ENCODE data around the gene ATCAY.
"Not testable (repeated sequence)": the region's sequence is repeated elsewhere in the genome, so short reads cannot be mapped to it uniquely, and the experiment has no call there.

Gene ATCAY

DNA sequence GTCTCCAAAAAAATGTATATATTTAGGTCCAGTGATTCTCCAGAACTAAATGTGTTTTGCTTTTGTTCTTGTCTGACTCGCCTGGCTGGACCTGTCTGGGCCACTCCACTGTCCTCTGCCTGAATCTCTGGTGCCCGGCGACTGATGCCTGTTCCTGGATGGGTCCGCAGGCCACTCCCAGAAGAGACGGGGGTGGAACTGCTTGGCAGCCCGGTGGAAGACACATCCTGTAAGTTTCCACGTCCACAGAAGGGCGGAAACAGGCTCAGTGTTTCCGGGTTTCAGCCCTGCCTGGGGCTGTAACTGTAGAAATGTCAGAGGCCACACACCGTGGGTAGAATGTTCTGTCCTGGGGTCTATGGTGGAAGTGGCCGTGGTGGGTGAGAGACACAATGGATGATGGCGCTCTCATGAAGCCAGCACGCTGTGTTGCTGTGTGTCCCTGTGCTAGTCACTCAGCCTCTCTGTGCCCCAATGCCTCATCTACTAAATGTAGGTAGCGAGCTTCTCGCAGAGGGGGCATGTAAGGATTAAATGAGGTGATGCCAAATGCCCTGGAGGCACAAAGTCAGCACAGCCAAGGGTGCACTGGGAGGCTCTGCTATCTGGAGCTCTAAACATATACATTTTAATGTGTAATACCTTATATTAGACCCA, 22.0 kb downstream of the ATCAY start:
- DNase-seq (no peak), ATAC-seq (no peak)

DNA sequence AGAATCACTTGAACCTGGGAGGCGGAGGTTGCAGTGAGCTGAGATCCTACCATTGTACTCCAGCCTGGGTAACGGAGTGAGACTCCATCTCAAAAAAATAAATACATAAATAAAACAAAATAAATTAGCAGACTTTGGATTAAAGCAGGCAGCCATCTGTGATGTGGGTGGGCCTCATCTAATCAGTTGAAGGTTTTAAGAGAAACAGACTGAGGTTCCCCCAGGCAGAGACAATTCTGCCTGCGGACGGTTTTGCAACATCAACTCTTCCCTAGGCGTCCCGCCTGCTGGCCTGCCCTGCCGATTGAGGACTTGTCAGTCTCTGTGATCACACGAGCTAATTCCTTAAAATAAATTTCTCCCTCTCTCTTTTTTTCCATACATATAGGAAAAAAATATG, 23.7 kb downstream of the ATCAY start:
- ATAC-seq = no peak
- no peak for DNase-seq

DNA sequence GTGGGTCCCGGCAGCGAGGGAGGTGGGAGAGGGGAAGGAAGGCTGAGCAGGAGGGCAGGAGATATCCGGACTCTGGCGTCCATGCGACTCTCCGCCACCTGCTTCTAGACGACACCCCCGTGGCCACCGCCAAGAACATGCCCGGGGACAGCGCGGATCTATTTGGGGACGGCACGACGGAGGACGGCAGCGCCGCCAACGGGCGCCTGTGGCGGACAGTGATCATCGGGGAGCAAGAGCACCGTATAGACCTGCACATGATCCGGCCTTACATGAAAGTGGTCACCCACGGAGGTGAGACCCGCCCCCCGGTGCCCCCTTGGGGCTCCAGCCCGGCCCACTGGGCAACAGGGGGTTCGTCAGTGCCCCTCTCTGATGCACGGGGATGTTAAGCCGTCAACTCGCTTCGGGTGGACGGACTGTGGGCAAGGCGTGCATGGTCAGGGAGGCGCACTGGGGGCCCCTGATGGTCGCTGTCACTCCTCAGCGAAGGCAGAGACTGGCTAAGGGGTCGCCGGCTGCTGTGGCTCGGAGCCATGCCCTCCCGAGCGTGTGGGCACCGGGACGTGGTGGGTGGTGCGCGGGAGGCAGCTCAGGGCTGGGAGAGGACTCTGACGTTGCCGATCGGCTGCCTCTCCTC, 27.3 kb downstream of the ATCAY start:
- DNase-seq (no peak), ATAC-seq (no peak)

DNA sequence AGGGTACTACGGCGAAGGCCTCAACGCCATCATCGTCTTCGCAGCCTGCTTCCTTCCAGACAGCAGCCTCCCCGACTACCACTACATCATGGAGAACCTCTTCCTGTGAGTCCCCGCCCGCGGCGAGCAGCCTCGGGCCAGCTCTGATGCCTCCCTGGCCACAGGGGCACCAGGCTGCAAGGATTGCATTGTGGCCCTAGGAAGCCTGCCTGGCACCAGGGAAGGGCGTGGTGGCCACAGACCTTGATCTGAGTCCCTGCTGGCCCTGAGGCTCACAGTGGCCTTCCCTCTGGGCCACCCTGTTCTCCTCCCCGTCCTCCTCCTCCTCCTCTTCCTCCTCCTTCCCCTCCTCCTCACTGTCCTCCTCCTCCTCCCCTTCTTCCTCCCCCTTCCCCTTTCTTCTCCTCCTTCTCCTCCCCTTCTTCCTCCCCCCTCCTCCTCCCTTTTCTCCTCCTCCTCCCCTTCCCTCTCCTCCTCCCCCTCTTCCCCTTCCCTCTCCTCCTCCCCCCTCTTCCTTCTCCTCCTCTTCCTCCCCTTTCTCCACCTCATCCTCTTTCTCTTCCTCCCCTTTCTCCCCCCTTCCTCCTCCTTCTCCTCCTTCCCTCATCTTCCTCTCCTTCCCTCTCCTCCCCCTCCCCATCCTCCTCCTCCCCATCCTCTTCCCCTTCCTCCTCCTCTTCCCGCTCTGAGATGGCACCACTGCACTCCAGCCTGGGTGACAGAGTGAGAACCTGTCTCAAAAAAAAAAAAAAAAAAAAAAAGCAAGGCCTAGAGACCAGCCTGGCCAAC, 28.0 kb downstream of the ATCAY start:
- no peak for ATAC-seq
- no peak for DNase-seq

DNA sequence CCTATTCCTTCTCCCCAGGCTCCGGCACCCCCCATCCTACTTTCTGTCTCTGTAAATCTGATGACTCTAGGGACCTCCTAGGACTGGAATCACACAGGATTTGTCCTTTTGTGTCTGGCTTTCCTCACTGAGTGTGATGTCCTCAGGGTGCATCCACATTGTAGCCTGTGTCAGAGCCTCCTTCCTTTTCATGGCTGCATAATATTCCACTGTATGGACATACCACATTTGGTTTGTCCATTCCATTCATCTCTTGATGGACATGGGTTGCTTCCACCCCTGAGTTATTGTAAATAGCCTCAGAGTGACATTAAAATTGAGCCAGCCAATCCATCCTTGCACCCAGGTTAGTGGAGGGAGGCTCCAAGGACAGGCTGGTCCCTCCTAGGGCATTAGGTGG, 29.6 kb downstream of the ATCAY start:
- ATAC-seq (no peak), DNase-seq (no peak)

DNA sequence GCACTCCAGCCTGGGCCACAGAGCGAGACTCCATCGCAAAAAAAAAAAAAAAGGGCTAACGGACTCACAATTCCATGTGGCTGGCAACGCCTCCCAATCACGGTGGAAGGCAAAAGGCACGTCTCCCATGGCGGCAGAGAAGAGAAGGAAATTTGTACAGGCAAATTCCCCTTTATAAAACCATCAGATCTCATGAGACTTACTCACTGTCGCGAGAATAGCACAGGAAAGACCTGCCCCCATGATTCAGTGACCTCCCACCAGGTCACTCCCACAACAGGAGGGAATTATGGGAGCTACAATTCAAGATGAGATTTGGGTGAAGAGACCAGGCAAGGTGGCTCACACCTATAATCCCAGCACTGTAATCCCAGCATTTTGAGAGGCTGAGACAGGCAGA, 33.7 kb downstream of the ATCAY start:
- ATAC-seq (no peak), DNase-seq (no peak)

DNA sequence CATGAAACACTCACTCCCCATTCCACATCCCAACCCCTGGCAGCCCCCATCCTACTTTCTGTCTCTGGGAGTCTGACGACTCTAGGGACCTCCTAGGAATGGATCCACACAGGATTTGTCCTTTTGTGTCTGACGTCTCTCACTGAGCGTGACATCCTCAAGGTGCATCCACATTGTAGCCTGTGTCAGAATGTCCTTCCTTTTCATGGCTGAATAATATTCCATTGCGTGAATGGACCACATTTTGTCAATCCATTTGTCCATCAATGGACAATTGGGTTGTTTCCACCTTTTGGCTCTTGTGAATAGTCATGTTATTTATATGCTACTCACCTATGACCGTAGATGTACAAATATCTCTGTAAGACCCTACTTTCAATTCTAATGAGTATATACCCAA, 35.5 kb downstream of the ATCAY start:
- ATAC-seq = no peak
- no peak for DNase-seq

DNA sequence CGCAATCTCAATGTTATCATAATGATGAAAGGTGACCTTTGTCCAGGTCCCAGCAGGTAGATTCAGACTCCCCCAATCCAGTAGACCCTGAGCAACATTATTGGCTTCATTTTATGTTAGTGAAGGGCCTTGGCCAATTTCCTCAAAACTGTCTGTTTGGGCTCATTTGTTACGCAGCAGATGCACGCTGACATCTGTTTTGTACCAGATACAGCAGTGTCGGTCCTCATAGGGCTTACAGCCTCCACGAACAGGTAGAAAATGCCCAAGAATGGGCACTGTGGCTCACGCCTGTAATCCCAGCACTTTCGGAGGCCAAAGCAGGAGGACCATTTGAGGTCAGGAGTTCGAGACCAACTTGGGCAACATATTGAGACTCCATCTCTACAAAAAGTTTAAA, 39.3 kb downstream of the ATCAY start:
- ATAC-seq (no peak), DNase-seq (no peak)

DNA sequence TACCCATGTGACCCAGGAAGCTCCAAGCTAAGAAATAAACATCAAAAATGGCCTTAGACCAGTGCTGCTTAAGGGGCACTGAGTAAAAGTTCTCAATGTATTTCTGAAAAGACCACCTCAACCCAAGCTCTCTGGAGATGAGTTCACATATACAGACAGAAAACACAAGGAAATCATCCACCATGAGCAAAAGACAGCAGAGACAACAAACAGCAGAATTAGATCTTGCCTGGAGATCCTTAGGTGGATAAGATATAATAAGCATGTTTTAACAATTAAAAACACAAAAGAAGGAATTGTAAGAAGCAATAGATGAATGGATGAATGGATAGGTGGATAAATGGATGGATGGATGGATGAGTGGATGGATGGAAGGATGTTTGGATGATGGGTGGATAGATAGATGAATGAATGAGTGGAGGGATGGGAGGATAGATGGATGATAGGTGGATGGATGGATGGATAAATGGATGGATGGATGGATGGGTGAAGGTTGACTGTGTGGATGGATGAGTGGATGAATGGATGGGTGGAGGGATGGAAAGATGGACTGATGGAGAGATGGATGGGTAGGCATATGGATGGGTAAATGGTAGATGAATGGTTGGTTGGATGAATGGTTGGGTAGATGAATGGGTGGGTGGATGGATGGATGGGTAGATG, 42.7 kb downstream of the ATCAY start:
- ATAC-seq (no peak), DNase-seq (no peak)

DNA sequence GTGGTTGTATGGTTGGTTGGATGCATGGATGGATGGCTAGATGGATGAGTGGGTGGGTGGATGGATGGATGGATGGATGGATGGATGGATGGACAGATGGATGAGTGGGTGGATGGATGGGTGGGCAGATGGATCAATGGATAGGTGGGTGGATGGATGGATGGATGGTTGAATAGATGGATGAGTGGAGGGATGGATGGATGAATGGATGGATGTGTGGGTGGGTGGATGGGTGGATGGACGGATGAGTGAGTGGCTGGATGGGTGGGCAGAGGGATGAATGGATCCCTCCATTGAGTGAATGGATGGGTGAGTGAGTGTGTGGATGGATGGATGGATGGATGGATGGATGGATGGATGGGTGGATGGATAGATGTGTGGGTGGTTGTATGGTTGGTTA, 43.4 kb downstream of the ATCAY start:
- no peak for DNase-seq
- ATAC-seq = no peak

DNA sequence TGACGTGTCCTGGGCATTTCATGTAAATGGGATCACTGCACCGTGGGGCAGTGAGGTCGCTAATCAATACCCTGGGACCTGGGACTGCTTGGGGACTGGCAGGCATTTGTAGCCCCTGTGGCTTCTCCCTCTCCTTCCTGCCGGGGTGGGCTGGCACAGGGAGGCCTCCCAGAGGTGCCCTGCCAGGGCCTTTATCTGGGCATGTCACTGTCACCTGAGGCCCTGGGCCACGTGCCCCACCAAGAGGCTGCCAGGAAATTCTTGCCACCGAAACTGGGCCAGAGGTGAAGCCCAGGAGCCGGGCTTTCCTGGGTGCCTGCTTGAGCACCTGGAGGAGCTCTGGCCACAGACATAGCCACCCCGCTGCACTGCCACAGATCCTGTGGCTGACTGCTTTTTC, 50.6 kb downstream of the ATCAY start:
- no peak for ATAC-seq
- no peak for DNase-seq

DNA sequence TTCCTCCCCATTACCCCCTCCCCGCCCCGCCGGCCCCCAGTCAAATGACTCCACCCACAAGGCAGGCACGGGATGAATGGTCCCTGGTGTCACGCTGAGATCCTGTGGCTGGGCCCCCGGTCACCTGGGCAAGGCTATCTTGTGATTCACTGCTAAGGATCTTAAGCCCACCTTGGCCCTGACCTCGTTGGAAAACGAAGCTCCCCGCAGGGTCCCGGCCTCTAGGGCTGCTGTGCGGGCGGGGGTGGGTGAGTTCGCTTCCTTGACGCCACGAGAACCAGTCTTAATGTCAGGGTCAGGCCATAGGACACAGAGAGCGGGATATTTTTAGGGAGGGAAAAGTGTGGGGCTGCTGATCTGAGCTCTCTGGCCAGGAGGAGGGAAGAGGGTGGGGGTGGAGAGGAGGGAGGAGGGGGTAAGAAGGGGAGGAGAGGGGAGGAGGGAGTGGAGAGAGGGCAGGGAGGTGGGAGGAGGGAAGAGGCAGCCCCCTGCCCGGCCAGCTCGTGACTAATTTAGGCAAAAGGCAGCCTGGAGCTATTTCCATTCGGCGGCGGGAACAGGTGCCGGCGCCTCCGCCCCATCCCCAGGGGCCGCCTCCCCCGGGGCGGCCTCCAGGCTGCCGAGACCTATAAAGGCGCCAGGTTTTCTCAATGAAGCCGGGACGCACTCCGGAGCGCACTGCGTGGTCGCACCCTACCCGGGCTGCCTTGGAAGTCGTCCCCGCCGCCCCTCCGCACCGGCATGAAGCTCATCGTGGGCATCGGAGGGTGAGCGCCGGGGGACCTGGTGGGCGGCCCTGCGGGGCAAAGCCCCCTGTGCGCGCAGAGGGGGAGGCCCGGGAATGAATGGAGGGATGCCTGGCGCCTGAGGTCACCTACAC, 52.7 kb downstream of the ATCAY start, which contains the start of gene NMRK2:
NMRK2 (plus strand) TSS at position 139 of the 880 bp plus-strand sequence; CDS start at position 742, 603 bp downstream.
- DNase-seq = peak; percentile 14
- no peak for ATAC-seq

DNA sequence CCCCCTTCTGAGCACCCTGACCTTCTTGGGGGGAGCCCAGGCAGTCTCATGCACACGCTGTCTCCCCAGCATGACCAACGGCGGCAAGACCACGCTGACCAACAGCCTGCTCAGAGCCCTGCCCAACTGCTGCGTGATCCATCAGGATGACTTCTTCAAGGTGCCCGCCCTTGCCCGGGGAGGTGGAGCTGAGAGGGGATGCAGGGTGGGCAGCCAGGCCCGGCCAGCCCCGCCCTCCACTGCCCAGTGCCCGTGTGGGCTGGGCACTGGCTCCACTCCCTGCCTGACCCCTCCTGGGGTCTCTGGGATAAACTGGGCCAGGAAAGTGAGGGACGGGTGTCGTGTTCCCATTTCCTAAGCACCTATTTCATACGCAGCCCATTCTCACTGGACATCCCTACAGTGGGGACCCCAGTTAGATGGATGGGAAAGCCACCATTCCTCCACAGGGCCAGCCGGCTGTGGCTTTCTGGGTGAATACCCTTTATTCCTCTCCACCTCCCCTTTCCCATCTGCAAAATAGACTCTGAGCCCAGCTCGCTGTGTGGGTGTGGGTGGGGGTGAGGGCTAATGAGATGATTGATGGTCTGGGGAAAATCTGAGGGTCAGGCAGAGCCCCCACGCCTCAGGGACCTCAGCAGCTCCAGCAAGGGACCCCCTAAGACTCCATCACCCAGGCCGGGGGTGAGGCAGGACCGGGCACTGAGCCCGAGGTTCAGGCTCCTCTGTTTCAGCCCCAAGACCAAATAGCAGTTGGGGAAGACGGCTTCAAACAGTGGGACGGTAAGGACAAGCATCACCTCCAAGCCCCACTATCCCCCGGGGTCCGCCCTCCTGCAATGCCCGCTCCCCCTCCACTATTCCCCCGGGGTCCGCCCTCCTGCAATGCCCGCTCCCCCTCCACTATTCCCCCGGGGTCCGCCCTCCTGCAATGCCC, 56.3 kb downstream of the ATCAY start:
- ATAC-seq (no peak), DNase-seq (no peak)

DNA sequence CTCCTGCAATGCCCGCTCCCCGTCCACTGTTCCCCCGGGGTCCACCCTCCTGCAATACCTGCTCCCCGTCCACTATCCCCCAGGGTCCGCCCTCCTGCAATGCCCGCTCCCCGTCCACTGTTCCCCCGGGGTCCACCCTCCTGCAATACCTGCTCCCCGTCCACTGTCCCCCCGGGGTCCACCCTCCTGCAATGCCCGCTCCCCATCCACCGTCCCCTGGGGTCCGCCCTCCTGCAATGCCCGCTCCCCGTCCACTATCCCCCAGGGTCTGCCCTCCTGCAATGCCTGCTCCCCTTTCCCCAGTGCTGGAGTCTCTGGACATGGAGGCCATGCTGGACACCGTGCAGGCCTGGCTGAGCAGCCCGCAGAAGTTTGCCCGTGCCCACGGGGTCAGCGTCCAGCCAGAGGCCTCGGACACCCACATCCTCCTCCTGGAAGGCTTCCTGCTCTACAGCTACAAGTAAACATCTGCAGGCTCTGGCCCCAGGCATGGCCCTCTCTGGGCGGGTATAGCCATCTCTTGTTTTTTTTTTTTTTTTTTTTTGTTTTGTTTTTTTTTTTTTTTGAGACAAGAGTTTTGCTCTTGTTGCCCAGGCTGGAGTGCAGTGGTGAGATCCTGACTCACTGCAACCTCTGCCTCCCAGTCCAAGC, 57.9 kb downstream of the ATCAY start:
- DNase-seq, ATAC-seq: not testable (repeated sequence)

DNA sequence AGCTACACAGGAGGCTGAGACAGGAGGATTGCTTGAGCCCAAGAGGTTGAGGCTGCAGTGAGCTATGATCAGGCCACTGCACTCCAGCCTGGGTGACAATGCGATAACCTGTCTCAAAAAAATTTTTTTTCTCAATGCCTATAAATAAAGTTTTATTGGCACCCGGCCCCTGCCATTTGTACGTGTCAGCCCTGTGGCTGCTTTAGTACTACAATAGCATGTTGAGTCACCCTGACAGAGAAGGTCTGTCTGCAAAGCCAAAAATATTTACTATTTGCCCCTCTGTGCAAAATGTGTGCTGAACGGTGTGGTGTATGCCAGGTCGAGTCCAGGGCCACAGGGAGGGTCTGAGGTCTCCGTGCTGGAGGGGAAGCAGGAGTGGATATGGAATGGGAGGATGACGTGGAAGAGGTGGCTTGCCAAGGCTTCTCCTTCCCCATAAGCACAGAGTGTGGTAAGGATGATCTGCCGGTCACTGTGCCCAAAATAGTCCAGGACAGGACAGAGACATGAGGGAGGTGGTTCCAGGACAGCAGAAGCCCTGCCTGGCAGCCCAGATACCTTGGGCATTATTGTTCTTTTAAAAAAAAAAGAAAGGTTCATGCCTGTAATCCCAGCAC, 62.4 kb downstream of the ATCAY start:
- no peak for ATAC-seq
- DNase-seq = no peak

DNA sequence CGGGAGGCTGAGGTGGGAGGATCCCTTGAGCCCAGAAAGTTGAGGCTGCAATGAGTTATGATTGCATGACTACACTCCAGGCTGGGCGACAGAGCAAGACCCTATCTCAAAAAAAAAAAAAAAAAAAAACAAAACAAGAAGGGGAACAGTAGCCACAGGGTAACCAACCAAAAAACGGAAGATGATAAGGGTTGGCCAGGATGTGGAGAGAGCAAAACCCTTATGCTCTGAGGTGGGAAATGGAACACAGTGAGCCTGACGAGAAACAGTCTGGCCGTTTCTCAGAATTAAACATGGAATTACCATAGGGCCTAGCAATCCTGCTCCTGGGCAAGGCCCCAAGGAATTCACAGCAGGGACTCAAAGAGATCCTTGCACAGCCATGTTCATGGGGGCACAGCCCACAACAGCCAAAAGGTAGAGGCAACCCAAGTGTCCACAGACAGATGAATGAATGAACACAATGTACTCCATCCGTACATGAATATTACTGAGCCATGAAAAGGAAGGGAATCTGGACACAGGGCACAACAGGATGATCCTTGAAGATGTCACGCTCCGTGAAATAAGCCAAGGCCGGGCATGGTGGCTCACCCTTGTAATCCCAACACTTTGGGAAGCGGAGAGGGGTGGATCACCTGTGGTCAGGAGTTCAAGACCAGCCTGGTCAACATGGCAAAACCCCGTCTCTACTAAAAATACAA, 63.7 kb downstream of the ATCAY start:
- DNase-seq (no peak), ATAC-seq (no peak)

DNA sequence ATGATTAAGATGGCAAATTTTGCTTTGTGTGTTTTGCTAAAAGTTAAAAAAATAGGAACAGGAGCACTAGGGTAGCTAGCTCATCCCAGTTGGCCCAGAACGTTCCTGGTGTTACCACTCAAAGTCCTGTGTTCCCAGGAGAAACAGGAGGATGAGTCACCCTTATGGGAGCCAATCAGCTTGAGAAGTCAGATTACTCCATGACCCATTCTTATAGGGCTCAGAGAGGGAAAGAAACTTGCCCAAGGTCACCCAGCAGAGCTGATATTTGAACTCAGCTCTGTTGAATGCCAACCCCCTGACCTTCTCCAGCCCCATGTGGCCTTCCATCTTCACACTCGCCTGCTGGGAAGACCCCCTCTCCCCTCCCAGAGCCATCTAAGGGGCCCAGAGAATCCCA, 65.4 kb downstream of the ATCAY start:
- DNase-seq (no peak), ATAC-seq (no peak)

DNA sequence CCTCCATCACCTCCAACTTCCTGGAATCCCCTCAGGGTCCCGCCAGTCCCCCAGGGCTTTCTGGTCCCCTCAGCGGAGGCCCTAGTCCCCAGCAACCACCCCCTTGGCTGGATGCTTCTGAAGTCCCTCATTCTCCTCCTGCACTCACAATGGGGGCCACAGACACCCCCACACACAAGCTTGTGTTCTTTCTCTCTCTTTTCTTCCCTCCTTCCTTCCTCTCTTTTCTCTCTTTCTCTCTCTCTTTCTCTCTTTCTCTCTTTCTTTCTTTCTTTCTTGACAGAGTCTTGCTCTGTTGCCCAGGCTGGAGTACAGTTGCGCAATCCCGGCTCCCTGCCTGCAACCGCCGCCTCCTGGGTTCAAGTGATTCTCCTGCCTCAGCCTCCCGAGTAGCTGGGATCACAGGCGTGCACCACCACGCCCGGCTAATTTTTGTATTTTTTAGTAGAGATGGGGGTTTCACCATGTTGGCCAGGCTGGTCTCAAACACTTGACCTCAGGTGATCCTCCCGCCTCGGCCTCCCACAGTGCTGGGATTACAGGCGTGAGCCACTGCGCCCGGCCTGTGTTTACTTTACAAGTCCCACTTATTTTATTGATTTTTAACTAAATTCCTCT, 66.9 kb downstream of the ATCAY start:
- not testable (repeated sequence) for DNase-seq, ATAC-seq

DNA sequence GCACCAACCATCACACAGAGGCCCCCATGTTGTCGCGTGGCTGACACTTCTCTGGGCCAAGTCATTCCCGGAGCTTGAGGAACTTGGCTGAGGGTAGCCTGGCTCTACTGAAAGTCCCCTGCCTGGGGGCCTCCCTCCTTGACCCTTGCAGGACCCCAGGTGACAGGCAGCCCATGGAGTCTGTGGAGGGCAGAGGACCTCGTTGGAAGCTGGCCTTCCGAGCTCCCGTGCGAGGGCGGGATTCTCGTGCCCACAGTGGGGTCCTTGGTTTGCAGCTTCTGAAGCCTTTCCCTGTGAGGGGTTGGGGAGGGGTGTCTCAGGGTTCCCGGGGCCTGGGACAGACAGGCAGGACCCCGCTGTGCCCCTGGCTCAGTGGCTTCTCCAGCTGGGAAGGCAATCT, 68.8 kb downstream of the ATCAY start:
- DNase-seq (no peak), ATAC-seq (no peak)

All from stimulated activated naive CD8-positive, alpha-beta T cell treated with anti-CD3 and anti-CD28 coated beads, Interleukin-15, Interleukin-2, amounts not matched to agents 100 U/mL and 50 U/mL, for 24 hours (primary cell).